PC-3 (cell line): ENCODE data around the gene IFI27L1. TPM values are rescaled to one million over a fixed set of nuclear protein-coding genes. Genes with fewer than 3 reads are reported as not detected.

Experiments
- ATAC-seq: fragments of 200-7000 bp; cut with Tn5 transposase; 2 replicates; pipeline ENCODE4 v1.9.1; 2020; ENCODE audit warnings: mild to moderate bottlenecking, moderate library complexity
- BruUV-seq: library from RNA; stranded (reverse); fragments of 400-500 nt; replicated peaks from 2 replicates; lab custom pipeline; 2021; lab: Mats Ljungman, UMichigan
- CTCF ChIA-PET: fragments of 300-600 bp; sonication (Branson Sonifier 250); formaldehyde crosslinking; loops from one replicate; lab custom pipeline; 2022; ENCODE audit warnings: antibody characterized with exemption; lab: Charles Lee
- POLR2A ChIA-PET: fragments of 300-600 bp; sonication (Branson Sonifier 250); formaldehyde crosslinking; loops from one replicate; lab custom pipeline; 2022; ENCODE audit warnings: antibody characterized with exemption; ENCODE audit not compliant: unreplicated experiment; lab: Charles Lee
- DNase-seq: peaks from one replicate; pipeline ENCODE4 v3.0.0-alpha.2; 2015
- H2AFZ ChIP-seq: fragments of 300-600 bp; sonication (generic); 2 replicates; pipeline ENCODE4 v1.6.0; 2016; ENCODE audit warnings: antibody characterized with exemption, low read length
- H3F3A ChIP-seq: fragments of 300-600 bp; sonication (generic); one replicate; pipeline ENCODE4 v1.6.0; 2017; ENCODE audit warnings: antibody characterized with exemption, low read length, control low read depth, mild to moderate bottlenecking; ENCODE audit not compliant: unreplicated experiment
- H3K27ac ChIP-seq: fragments of 300-600 bp; sonication (generic); 2 replicates; pipeline ENCODE4 v1.5.1; 2016; ENCODE audit warnings: mild to moderate bottlenecking, low read length
- H3K27me3 ChIP-seq: fragments of 300-600 bp; sonication (generic); 2 replicates; pipeline ENCODE4 v1.6.1; 2016; ENCODE audit warnings: low read length, mixed read lengths
- H3K36me3 ChIP-seq: fragments of 300-600 bp; sonication (generic); 2 replicates; pipeline ENCODE4 v1.6.1; 2016; ENCODE audit warnings: low read depth, mixed run types, low read length, mixed read lengths
- H3K4me1 ChIP-seq: fragments of 300-600 bp; sonication (generic); 2 replicates; pipeline ENCODE4 v1.5.1; 2016; ENCODE audit warnings: low read length; ENCODE audit not compliant: insufficient read depth
- H3K4me2 ChIP-seq: fragments of 300-600 bp; sonication (generic); 2 replicates; pipeline ENCODE4 v1.6.0; 2016; ENCODE audit warnings: low read length
- H3K4me3 ChIP-seq: fragments of 300-600 bp; sonication (generic); 2 replicates; pipeline ENCODE4 v1.5.1; 2016; ENCODE audit warnings: mild to moderate bottlenecking, low read length, mixed read lengths
- H3K79me2 ChIP-seq: fragments of 300-600 bp; sonication (generic); 2 replicates; pipeline ENCODE4 v1.6.1; 2017; ENCODE audit warnings: low read length, mixed read lengths
- H3K9ac ChIP-seq: fragments of 300-600 bp; sonication (generic); 2 replicates; pipeline ENCODE4 v1.6.0; 2016; ENCODE audit warnings: mild to moderate bottlenecking, low read length
- H3K9me2 ChIP-seq: fragments of 300-600 bp; sonication (generic); replicated peaks from 2 replicates; pipeline ENCODE4 v1.6.1; 2016; ENCODE audit warnings: mixed run types, low read length, mixed read lengths
- H3K9me3 ChIP-seq: fragments of 300-600 bp; sonication (generic); 2 replicates; pipeline ENCODE4 v1.6.1; 2016; ENCODE audit warnings: low read length, mixed read lengths
- H4K20me1 ChIP-seq: fragments of 300-600 bp; sonication (generic); 2 replicates; pipeline ENCODE4 v1.6.1; 2016; ENCODE audit warnings: low read length, mixed read lengths
- EZH2 ChIP-seq: fragments of 300-600 bp; sonication (generic); IDR thresholded peaks from one replicate; pipeline ENCODE4 v1.6.1; 2017; ENCODE audit warnings: antibody characterized with exemption, mild to moderate bottlenecking, low read length; ENCODE audit not compliant: unreplicated experiment
- EZH2phosphoT487 ChIP-seq: fragments of 300-600 bp; sonication (generic); IDR thresholded peaks from 2 replicates; pipeline ENCODE4 v1.6.1; 2018; ENCODE audit warnings: mild to moderate bottlenecking, antibody characterized with exemption, low read length, borderline replicate concordance
- intact Hi-C: fragments of 100-400 bp; cut with micrococcal nuclease; formaldehyde crosslinking; loops from 2 replicates; pipeline ENCODE4 v1.9.0; 2023
- total RNA-seq: library from RNA; depleted of rRNA; stranded (reverse); fragments of >200 nt; gene quantifications from 2 replicates; pipeline ENCODE4 v1.2.3, GENCODE V29; 2014
- TF ChIP-seq, protein P1 (sequence below): fragments of 300-600 bp; sonication (generic); conservative IDR thresholded peaks from 2 replicates; pipeline ENCODE4 v1.5.1; 2017; ENCODE audit warnings: antibody characterized with exemption, low read depth, mild to moderate bottlenecking, low read length

The IFI27L1 gene
- total RNA-seq, 1 experiment from 2014 or later, result 16.9 TPM

DNA sequence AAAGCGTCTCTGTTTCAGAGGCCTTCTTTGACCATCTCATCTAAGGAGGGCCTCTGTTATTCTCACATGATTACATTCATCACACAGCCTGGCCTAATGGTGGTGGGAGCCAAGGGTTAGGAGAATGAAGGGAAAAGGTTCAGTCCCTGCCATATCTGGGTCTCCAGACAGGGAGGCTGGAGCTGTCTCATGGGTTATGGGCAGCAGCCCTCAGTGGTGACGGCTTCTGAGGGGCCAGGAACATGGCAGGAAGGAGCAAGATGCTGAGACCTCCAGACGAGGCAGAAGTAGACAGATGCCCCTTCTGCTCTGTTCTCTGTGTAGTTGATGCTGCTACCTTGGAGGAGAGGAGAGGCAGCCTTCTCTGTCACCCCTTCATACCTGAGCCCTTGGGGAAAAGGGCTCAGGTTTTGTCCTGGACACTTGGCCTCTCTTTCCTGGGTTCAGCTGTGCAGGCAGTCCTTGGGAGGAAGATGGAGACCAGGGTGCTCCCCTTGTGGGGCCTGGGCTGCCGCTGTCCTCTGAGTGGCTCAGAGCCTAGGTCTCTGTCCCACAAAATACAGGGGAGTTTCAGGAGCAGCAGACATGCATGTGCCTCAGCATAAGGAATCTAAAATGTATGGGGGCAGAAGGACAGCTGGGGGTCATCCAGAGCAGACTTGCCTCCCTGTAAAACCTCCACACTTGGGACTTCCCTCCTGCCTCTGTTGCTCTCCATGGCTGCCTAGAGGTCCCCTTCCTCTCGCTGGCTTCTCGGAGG is 44.7 kb downstream of the IFI27L1 start:
- ATAC-seq, result no peak
- Histone ChIP-seq H3K79me2 (no peaks in the 10 kb centered on the region), H4K20me1 (no peaks in the 10 kb centered on the region), H3K4me1 (peaks cover 9% of the 10 kb centered on the region; the same call in 1 of the 2 replicates), H3K9ac (no peak overlapping the region), H2AFZ (no peak overlapping the region), H3K4me3 (no peak overlapping the region), H3K9me2 (no peaks in the 10 kb centered on the region), H3F3A (no peaks in the 10 kb centered on the region), H3K36me3 (no peaks in the 10 kb centered on the region), H3K9me3 (no peaks in the 10 kb centered on the region), H3K27me3 (no peaks in the 10 kb centered on the region), H3K4me2 (no peak overlapping the region), H3K27ac (no peak overlapping the region)
- CTCF ChIA-PET, result no interaction called here
- intact Hi-C loops, result no loop called here
- no peak for TF ChIP-seq EZH2phosphoT487
- TF ChIP-seq EZH2, result no peak
- TF ChIP-seq, protein P1, sequence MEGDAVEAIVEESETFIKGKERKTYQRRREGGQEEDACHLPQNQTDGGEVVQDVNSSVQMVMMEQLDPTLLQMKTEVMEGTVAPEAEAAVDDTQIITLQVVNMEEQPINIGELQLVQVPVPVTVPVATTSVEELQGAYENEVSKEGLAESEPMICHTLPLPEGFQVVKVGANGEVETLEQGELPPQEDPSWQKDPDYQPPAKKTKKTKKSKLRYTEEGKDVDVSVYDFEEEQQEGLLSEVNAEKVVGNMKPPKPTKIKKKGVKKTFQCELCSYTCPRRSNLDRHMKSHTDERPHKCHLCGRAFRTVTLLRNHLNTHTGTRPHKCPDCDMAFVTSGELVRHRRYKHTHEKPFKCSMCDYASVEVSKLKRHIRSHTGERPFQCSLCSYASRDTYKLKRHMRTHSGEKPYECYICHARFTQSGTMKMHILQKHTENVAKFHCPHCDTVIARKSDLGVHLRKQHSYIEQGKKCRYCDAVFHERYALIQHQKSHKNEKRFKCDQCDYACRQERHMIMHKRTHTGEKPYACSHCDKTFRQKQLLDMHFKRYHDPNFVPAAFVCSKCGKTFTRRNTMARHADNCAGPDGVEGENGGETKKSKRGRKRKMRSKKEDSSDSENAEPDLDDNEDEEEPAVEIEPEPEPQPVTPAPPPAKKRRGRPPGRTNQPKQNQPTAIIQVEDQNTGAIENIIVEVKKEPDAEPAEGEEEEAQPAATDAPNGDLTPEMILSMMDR, result no peak
- POLR2A ChIA-PET, result no interaction called here
- BruUV-seq, result no TSS peak
- no peak for DNase-seq

DNA sequence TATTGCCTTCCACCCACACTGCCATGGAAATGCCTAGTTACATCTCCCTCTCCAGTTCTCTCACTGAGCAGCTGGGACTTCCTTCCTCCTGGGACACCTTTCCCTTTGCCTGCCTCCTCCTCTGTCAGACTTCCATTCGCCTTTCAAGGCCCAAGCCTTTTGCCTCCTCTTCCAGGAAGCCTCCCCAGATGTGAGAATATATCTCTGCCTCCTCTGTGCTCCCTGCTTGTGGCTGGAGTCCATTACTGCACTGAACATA is 45.2 kb downstream of the IFI27L1 start:
- no peak overlapping the region for H3K4me2 ChIP-seq
- no peaks in the 10 kb centered on the region for H3K9me2 ChIP-seq
- no peaks in the 10 kb centered on the region for H3F3A ChIP-seq

DNA sequence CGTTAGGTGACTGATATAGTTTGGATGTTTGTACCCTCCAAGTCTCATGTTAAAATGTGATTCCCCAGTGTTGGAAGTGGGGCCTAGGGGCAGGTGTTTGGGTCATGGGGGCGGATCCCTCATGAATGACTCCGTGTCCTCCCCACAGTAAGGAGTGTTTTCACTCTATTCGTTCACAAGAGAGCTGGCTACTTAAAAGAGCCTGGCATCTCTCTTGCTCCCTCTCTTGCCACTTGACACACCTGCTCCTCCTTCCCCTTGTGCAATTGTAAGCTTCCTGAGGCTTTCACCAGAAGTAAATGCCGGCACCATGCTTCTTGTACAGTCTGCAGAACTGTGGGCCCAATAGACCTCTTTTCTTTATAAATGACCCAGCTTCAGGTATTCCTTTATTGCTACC is 45.7 kb downstream of the IFI27L1 start:
- Histone ChIP-seq H3K4me3 (no peak overlapping the region), H3K36me3 (no peaks in the 10 kb centered on the region), H2AFZ (no peak overlapping the region), H3K9me2 (no peaks in the 10 kb centered on the region), H3K9me3 (no peaks in the 10 kb centered on the region), H3F3A (no peaks in the 10 kb centered on the region), H3K4me2 (no peak overlapping the region), H3K27ac (no peak overlapping the region), H3K79me2 (no peaks in the 10 kb centered on the region), H3K9ac (no peak overlapping the region), H3K27me3 (no peaks in the 10 kb centered on the region), H4K20me1 (no peaks in the 10 kb centered on the region), H3K4me1 (peaks cover 9% of the 10 kb centered on the region; the same call in 1 of the 2 replicates)
- no peak for DNase-seq
- no peak for ATAC-seq
- no TSS peak for BruUV-seq
- ChIA-PET POLR2A (no interaction called here), CTCF (no interaction called here)
- intact Hi-C loops, result no loop called here
- TF ChIP-seq, protein P1, result no peak
- no peak for TF ChIP-seq EZH2phosphoT487
- TF ChIP-seq EZH2, result no peak

More for the DNA sequence above, 45.2 kb downstream of the IFI27L1 start:
- peaks cover 9% of the 10 kb centered on the region; the same call in 1 of the 2 replicates for H3K4me1 ChIP-seq
- DNase-seq (no peak), ATAC-seq (no peak)
- intact Hi-C loops, result no loop called here
- H3K36me3 ChIP-seq, result no peaks in the 10 kb centered on the region
- no peak overlapping the region for H3K27ac ChIP-seq
- H2AFZ ChIP-seq, result no peak overlapping the region
- H3K79me2 ChIP-seq, result no peaks in the 10 kb centered on the region
- no TSS peak for BruUV-seq
- no peaks in the 10 kb centered on the region for H3K27me3 ChIP-seq
- no peak for TF ChIP-seq EZH2phosphoT487
- TF ChIP-seq, protein P1, result no peak
- TF ChIP-seq EZH2, result no peak
- H4K20me1 ChIP-seq, result no peaks in the 10 kb centered on the region
- H3K4me3 ChIP-seq, result no peak overlapping the region
- ChIA-PET POLR2A (no interaction called here), CTCF (no interaction called here)
- H3K9me3 ChIP-seq, result no peaks in the 10 kb centered on the region
- no peak overlapping the region for H3K9ac ChIP-seq
